Mesendoderm (in vitro differentiated cells): Measurements from ENCODE around the gene MBD3L2.
"Not testable (repeated sequence)": the region's sequence is repeated elsewhere in the genome, so short reads cannot be mapped to it uniquely, and the experiment has no call there.

ENCODE experiments used
- DNase-seq: peaks from one replicate; pipeline ENCODE4 v3.0.0; 2013
- H2AK5ac ChIP-seq: 2 replicates; pipeline ENCODE4 v1.6.1; 2013; ENCODE audit warnings: low read length, inconsistent platforms
- H2BK120ac ChIP-seq: 2 replicates; pipeline ENCODE4 v1.6.1; 2013; ENCODE audit warnings: low read depth, mild to moderate bottlenecking, low read length, moderate library complexity, mixed read lengths
- H2BK15ac ChIP-seq: replicated peaks from 2 replicates; pipeline ENCODE4 v1.6.1; 2013; ENCODE audit warnings: low read depth, mild to moderate bottlenecking, moderate library complexity
- H2BK5ac ChIP-seq: 2 replicates; pipeline ENCODE4 v1.6.1; 2013; ENCODE audit warnings: low read length, inconsistent platforms
- H3K18ac ChIP-seq: 2 replicates; pipeline ENCODE4 v1.6.1; 2013; ENCODE audit warnings: mild to moderate bottlenecking, low read length, mixed read lengths
- H3K23ac ChIP-seq: one replicate; pipeline ENCODE4 v1.6.1; 2013; ENCODE audit warnings: low read length
- H3K27ac ChIP-seq: 2 replicates; pipeline ENCODE4 v1.5.1; 2013; ENCODE audit warnings: low read depth, mild to moderate bottlenecking, inconsistent platforms, low read length, moderate library complexity
- H3K27me3 ChIP-seq: 2 replicates; pipeline ENCODE4 v1.6.1; 2013; ENCODE audit warnings: low read length, control low read depth, mild to moderate bottlenecking, inconsistent platforms; ENCODE audit not compliant: insufficient read depth, poor library complexity
- H3K36me3 ChIP-seq: 2 replicates; pipeline ENCODE4 v1.6.1; 2013; ENCODE audit warnings: low read length, inconsistent platforms; ENCODE audit not compliant: control insufficient read depth, insufficient read depth
- H3K4ac ChIP-seq: one replicate; pipeline ENCODE4 v1.6.1; 2013; ENCODE audit warnings: low read depth, mild to moderate bottlenecking, low read length, moderate library complexity
- H3K4me1 ChIP-seq: 2 replicates; pipeline ENCODE4 v1.6.1; 2013; ENCODE audit warnings: low read depth, low read length, inconsistent platforms; ENCODE audit not compliant: control insufficient read depth
- H3K4me2 ChIP-seq: 2 replicates; pipeline ENCODE4 v1.6.1; 2013; ENCODE audit warnings: low read length
- H3K4me3 ChIP-seq: 2 replicates; pipeline ENCODE4 v1.5.1; 2013; ENCODE audit warnings: mild to moderate bottlenecking, low read length
- H3K56ac ChIP-seq: one replicate; pipeline ENCODE4 v1.6.1; 2013; ENCODE audit warnings: low read length
- H3K79me1 ChIP-seq: 2 replicates; pipeline ENCODE4 v1.6.1; 2013; ENCODE audit warnings: low read length, inconsistent platforms
- H3K79me2 ChIP-seq: 2 replicates; pipeline ENCODE4 v1.6.1; 2013; ENCODE audit warnings: mild to moderate bottlenecking, low read length; ENCODE audit not compliant: control insufficient read depth, insufficient read depth
- H3K9ac ChIP-seq: 2 replicates; pipeline ENCODE4 v1.6.1; 2013; ENCODE audit warnings: low read length, inconsistent platforms
- H4K5ac ChIP-seq: one replicate; pipeline ENCODE4 v1.6.1; 2013; ENCODE audit warnings: low read length
- H4K8ac ChIP-seq: one replicate; pipeline ENCODE4 v1.6.1; 2013; ENCODE audit warnings: low read depth, mild to moderate bottlenecking, control low read depth, low read length, moderate library complexity
- WGBS: extraction: QIAGEN DNeasy Blood & Tissue Kit; methylation state at CpG from one replicate; pipeline ENCODE4 v1.1.7; 2013; ENCODE audit warnings: low lambda C conversion rate, missing lambda C conversion rate; ENCODE audit not compliant: insufficient coverage; ENCODE audit errors: extremely low coverage; 5-methylcytosine and 5-hydroxymethylcytosine counted together

Gene MBD3L2

DNA sequence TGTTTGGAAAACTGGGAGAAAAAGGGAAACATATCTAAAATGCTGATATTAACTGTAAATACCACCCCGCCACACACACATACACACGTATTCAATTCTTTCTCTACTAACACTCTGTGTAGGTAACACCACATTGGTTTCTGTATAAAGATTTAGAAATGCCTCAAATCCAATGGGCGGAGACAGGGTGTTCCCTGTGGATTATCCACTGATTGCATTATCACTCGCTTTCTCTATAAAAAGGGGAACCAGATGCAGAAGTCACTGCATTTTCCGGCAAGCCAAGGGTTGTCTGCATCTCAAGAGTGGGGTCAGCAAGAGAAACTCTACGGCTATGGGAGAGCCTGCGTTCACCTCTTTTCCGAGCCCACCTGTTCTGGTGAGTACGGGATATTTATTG is 18.8 kb upstream of the MBD3L2 start, which contains the start of gene MBD3L5:
Gene MBD3L5 (plus strand): TSS at position 301 of the 400 bp plus-strand sequence. CDS start 34 bp downstream, at position 335.
- not testable (repeated sequence) for H3K4me2 ChIP-seq, H3K79me1 ChIP-seq, H3K9ac ChIP-seq, H3K4ac ChIP-seq, H2BK120ac ChIP-seq, H3K79me2 ChIP-seq, H3K18ac ChIP-seq, H3K36me3 ChIP-seq, DNase-seq, H2AK5ac ChIP-seq, H4K5ac ChIP-seq, H3K27me3 ChIP-seq, H3K4me3 ChIP-seq, H3K27ac ChIP-seq, H2BK5ac ChIP-seq, H4K8ac ChIP-seq, H3K4me1 ChIP-seq, H3K23ac ChIP-seq, H3K56ac ChIP-seq, H2BK15ac ChIP-seq
- WGBS = no CpG with 5 or more reads among the region's 9 CpGs

DNA sequence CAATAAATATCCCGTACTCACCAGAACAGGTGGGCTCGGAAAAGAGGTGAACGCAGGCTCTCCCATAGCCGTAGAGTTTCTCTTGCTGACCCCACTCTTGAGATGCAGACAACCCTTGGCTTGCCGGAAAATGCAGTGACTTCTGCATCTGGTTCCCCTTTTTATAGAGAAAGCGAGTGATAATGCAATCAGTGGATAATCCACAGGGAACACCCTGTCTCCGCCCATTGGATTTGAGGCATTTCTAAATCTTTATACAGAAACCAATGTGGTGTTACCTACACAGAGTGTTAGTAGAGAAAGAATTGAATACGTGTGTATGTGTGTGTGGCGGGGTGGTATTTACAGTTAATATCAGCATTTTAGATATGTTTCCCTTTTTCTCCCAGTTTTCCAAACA is 9.0 kb upstream of the MBD3L2 start, which contains the start of gene MBD3L4:
Gene MBD3L4 (minus strand): TSS at position 101 of the 400 bp plus-strand sequence. CDS start 35 bp downstream, at position 66.
- not testable (repeated sequence) for H2BK120ac ChIP-seq, H3K23ac ChIP-seq, H3K56ac ChIP-seq, H2BK5ac ChIP-seq, H3K4me1 ChIP-seq, H3K79me1 ChIP-seq, H3K27me3 ChIP-seq, H3K79me2 ChIP-seq, H3K4me2 ChIP-seq, DNase-seq, H2BK15ac ChIP-seq, H3K36me3 ChIP-seq, H3K4ac ChIP-seq, H4K5ac ChIP-seq, H2AK5ac ChIP-seq, H4K8ac ChIP-seq, H3K27ac ChIP-seq, H3K4me3 ChIP-seq, H3K18ac ChIP-seq, H3K9ac ChIP-seq
- WGBS = no CpG with 5 or more reads among the region's 9 CpGs

- not testable (repeated sequence) for H3K79me2 ChIP-seq
- no CpG with 5 or more reads among the region's 2 CpGs for WGBS
These were observed 7.6 kb upstream of the MBD3L2 start for GRCh38 chr19:7041563-7041962.

DNA sequence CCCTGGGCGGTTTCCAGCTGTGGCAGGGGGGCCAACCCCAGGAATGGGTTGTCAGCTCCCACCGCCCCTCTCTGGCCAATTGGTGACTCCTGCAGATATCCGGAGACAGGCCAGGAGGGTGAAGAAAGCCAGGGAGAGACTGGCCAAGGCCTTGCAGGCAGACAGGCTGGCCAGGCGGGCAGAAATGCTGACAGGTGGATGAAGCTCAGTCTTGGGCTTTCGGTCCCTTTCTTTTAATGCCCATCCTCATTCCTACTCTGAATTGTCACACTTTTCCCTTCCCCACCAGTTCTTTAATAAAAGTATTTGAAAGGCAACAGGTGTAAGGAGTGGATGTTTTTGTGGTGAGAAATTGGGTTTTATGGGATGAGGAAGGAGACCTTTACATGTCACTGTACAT is 2.3 kb downstream of the MBD3L2 start:
- H3K9ac ChIP-seq, H2BK120ac ChIP-seq, H2AK5ac ChIP-seq, H4K8ac ChIP-seq, H2BK15ac ChIP-seq, H3K4me3 ChIP-seq, H3K4me2 ChIP-seq, H3K27me3 ChIP-seq, H3K27ac ChIP-seq, H4K5ac ChIP-seq, H2BK5ac ChIP-seq, DNase-seq, H3K23ac ChIP-seq, H3K4ac ChIP-seq, H3K79me2 ChIP-seq, H3K79me1 ChIP-seq, H3K56ac ChIP-seq, H3K18ac ChIP-seq, H3K4me1 ChIP-seq, H3K36me3 ChIP-seq: not testable (repeated sequence)
- no CpG with 5 or more reads among the region's 5 CpGs for WGBS

More at GRCh38 chr19:7041563-7041962, 7.6 kb upstream of the MBD3L2 start:
- H3K56ac ChIP-seq, H2BK15ac ChIP-seq, H2BK5ac ChIP-seq, H3K4ac ChIP-seq, H3K23ac ChIP-seq, H3K36me3 ChIP-seq, H3K4me2 ChIP-seq, H3K27me3 ChIP-seq, H3K4me1 ChIP-seq, H2BK120ac ChIP-seq, H4K5ac ChIP-seq, H3K18ac ChIP-seq, H3K9ac ChIP-seq, H3K4me3 ChIP-seq, H3K79me1 ChIP-seq, H3K27ac ChIP-seq, H4K8ac ChIP-seq, H2AK5ac ChIP-seq, DNase-seq: not testable (repeated sequence)

DNA sequence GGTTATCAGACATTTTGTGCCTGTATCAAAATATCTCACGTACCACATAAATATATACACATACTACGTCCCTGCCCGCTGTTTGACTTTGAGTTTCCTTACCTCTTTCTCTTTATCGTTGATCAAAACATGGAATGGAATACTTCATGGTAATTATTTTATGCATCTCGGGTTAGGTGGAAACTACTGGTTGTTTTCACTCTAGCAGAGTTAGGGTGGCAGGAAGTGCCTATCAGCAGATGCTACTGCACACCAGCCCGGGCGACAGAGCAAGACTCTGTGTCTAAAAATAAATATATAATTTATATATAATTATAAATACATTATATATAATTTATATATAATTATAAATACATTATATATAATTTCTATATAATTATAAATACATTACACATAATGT is 3.8 kb downstream of the MBD3L2 start:
- H3K36me3 ChIP-seq, H2BK5ac ChIP-seq, H3K56ac ChIP-seq, H3K4me1 ChIP-seq, H2BK15ac ChIP-seq, H4K5ac ChIP-seq, H3K27me3 ChIP-seq, H3K23ac ChIP-seq, H3K79me1 ChIP-seq, H3K4me3 ChIP-seq, H2BK120ac ChIP-seq, H3K79me2 ChIP-seq, H3K4ac ChIP-seq, H2AK5ac ChIP-seq, H3K18ac ChIP-seq, H3K9ac ChIP-seq, H3K4me2 ChIP-seq, H3K27ac ChIP-seq, H4K8ac ChIP-seq, DNase-seq: not testable (repeated sequence)
- WGBS = no CpG with 5 or more reads among the region's 7 CpGs

- H3K4me2 ChIP-seq, DNase-seq, H3K79me2 ChIP-seq, H3K27me3 ChIP-seq, H4K5ac ChIP-seq, H3K4me1 ChIP-seq, H3K36me3 ChIP-seq, H2AK5ac ChIP-seq, H3K79me1 ChIP-seq, H3K4ac ChIP-seq, H3K27ac ChIP-seq, H4K8ac ChIP-seq, H3K9ac ChIP-seq, H3K23ac ChIP-seq, H3K56ac ChIP-seq, H3K4me3 ChIP-seq, H3K18ac ChIP-seq, H2BK5ac ChIP-seq, H2BK120ac ChIP-seq, H2BK15ac ChIP-seq: not testable (repeated sequence)
- no CpG with 5 or more reads among the region's 14 CpGs for WGBS
These were observed 5.7 kb downstream of the MBD3L2 start for GRCh38 chr19:7054635-7055368.
